Measurements from ENCODE around the gene LGALS7.
A peak's percentile ranks its signal among the peaks of the same experiment; 100 is the strongest.
"Not testable (repeated sequence)": the region's sequence is repeated elsewhere in the genome, so short reads cannot be mapped to it uniquely, and the experiment has no call there.

LGALS7 gene

DNA sequence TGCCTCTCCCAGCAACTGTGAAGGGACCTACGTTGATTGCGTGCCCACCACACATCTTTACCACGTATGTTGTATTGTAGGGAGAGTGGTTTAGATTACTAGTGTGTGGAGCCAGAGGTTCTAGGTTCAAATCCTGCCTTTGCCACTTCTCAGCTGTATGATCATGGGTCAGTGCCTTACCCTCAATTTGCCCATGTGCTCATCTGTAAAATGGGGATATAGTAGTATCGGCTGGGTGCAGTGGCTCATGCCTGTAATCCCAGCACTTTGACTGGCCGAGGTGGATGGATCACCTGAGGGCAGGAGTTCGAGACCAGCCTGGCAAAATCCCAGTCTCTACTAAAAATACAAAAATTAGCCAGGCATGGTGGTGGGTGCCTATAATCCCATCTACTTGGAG is 40.0 kb upstream of the LGALS7 start:
- TF ChIP-seq, protein P1, sequence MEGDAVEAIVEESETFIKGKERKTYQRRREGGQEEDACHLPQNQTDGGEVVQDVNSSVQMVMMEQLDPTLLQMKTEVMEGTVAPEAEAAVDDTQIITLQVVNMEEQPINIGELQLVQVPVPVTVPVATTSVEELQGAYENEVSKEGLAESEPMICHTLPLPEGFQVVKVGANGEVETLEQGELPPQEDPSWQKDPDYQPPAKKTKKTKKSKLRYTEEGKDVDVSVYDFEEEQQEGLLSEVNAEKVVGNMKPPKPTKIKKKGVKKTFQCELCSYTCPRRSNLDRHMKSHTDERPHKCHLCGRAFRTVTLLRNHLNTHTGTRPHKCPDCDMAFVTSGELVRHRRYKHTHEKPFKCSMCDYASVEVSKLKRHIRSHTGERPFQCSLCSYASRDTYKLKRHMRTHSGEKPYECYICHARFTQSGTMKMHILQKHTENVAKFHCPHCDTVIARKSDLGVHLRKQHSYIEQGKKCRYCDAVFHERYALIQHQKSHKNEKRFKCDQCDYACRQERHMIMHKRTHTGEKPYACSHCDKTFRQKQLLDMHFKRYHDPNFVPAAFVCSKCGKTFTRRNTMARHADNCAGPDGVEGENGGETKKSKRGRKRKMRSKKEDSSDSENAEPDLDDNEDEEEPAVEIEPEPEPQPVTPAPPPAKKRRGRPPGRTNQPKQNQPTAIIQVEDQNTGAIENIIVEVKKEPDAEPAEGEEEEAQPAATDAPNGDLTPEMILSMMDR (IDR thresholded peaks at IDR 0.05; ENCODE audit: control insufficient read depth, extremely low read depth, insufficient read depth): no peak
- DNase-seq (ENCODE audit: low read depth): no peak
- H3K4me3 ChIP-seq (ENCODE audit: low read depth, low read length): no peak overlapping the region

DNA sequence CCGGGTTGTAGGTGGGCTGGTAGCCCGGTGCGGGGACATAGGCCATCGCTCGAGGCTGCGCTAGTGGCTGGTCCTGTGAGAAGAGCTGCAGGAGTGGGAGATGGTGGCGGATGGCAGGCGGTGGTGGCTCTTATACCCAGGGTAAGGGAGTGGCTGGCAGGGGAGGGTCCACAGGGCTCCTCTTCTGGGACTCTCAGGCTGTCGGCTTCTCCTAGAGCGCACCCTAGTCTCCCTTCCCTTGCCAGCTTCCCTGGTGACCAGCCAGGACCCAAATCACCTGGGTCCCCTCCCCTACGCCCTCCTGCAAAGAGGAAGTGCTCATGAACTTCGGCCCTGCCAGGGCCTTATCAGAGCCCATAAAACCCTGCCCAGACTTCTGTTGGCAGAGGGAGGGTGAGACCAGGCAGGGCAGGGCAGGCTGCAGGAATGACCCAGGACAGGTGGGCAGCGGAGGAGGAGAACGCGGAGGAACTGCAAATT is 39.6 kb upstream of the LGALS7 start, which contains the start of gene LGALS4:
LGALS4 (minus strand) TSS at position 105 of the 480 bp plus-strand sequence; CDS start at position 46, 59 bp downstream.
- DNase-seq (ENCODE audit: low read depth): peak; percentile 33
- H3K4me3 ChIP-seq (ENCODE audit: low read depth, low read length): no peak within 1 kb of the TSS
- TF ChIP-seq, protein P1 (IDR thresholded peaks at IDR 0.05; ENCODE audit: control insufficient read depth, extremely low read depth, insufficient read depth): no peak

DNA sequence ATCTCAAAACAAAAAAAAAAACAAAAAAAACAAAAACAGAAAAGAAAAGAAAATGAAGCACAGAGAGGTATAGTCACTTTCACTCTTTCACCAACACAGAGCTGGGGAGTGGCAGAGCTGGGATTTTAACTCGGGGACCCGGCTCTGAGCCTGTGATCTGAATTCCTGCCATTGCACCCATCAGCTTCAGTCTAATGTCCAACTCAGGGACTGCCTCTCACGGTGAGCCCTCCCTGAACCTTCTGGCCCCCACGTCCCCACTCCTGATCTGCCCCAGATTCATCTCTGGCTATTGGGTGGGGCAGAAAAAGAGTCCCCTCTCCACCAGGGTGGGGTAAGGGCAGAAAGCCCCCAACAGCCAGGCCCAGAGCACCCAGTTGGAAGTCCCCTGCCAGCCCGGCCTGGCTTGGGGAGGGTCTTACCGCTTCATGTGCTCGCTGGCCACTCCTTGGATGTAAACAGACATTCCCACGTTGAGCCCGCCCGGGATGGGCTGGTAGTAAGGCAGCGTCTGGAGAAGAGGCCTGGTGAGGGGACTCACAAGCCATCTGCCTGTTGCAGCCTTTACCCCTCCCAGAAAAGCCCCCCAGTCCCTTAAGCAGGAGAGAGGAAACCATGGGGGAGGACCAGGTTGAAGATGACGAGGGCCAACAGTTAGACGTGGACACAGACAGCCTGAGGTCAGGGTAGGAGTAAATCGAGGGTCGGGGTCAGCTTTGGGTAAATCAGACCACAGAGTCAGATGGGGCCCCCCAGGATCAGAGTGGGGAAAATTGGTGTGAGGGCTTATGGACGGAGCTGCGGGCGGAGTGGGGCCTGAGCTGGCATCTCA is 38.9 kb upstream of the LGALS7 start:
- TF ChIP-seq, protein P1 (IDR thresholded peaks at IDR 0.05; ENCODE audit: control insufficient read depth, extremely low read depth, insufficient read depth): no peak
- H3K4me3 ChIP-seq (ENCODE audit: low read depth, low read length): no peak overlapping the region
- no peak for DNase-seq (ENCODE audit: low read depth)

DNA sequence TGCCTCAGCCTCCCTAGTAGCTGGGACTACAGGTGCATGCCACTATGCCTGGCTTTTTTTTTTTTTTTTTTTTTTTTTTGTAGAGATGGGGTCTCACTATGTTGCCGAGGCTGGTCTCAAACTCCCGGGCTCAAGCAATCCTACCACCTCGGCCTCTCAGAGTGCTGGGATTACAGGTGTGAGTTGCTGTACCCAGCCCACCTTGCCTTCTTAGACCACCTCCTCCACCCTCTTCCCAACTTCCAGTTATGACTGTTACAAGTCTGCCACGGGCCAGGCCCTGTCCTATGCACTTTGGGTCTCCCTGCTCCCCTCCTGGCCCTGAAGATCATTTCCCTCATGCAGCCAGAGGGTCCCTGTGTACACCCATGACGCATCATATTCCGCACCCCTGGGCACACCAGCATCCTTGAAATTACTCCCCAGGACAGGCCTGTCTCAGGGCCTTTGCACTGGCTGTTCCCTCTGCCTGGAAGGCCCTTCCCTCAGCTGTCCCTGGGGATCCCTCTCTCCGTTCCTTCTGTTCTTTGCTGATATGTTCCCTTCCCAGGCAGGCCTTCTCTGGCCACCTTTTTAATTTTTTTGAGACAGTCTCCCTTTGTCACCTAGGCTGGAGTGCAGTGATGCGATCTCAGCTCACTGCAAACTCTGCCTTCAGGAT is 36.4 kb upstream of the LGALS7 start:
- no peak for DNase-seq (ENCODE audit: low read depth)
- no peak overlapping the region for H3K4me3 ChIP-seq (ENCODE audit: low read depth, low read length)
- TF ChIP-seq, protein P1 (IDR thresholded peaks at IDR 0.05; ENCODE audit: control insufficient read depth, extremely low read depth, insufficient read depth): no peak

DNA sequence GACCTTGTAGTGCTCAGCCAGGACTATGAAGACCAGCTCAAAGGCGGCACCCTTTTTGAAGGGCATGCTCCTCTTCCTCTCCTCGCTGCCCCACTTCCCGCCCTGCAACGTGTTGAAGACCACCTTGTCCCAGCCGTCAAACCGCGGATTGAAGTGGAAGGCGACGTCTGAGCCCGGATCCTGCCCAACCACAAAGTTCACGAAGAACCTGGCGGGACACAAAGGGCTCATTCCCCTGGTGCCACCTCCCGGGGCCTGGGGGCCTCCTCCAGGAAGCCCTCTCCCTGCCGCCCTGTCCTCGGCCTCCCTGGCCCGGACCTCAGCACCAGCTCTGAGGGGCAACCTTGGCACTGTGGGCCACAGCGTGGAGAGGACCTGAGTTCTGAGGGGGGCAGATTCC is 35.4 kb upstream of the LGALS7 start:
- no peak overlapping the region for H3K4me3 ChIP-seq (ENCODE audit: low read depth, low read length)
- DNase-seq (ENCODE audit: low read depth): no peak
- TF ChIP-seq, protein P1 (IDR thresholded peaks at IDR 0.05; ENCODE audit: control insufficient read depth, extremely low read depth, insufficient read depth): no peak

DNA sequence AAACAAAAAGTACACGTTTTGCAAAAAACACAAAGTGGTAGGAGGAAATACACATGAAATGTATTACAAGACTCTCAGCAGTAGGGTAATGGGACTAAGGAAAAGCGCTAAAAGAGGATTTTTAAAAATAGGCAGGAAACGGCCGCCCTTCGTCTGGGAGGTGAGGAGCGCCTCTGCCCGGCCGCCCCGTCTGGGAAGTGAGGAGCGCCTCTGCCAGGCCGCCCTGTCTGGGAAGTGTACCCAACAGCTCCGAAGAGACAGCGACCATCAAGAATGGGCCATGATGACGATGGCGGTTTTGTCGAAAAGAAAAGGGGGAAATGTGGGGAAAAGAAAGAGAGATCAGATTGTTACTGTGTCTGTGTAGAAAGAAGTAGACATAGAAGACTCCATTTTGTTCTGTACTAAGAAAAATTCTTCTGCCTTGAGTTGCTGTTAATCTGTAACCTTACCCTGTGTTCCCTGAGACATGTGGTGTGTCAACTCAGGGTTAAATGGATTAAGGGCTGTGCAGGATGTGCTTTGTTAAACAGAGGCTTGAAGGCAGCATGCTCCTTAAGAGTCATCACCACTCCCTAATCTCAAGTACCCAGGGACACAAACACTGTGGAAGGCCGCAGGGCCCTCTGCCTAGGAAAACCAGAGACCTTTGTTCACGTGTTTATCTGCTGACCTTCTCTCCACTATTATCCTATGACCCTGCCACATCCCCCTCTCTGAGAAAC is 34.2 kb upstream of the LGALS7 start:
- not testable (repeated sequence) for H3K4me3 ChIP-seq (ENCODE audit: low read depth, low read length); DNase-seq (ENCODE audit: low read depth)

DNA sequence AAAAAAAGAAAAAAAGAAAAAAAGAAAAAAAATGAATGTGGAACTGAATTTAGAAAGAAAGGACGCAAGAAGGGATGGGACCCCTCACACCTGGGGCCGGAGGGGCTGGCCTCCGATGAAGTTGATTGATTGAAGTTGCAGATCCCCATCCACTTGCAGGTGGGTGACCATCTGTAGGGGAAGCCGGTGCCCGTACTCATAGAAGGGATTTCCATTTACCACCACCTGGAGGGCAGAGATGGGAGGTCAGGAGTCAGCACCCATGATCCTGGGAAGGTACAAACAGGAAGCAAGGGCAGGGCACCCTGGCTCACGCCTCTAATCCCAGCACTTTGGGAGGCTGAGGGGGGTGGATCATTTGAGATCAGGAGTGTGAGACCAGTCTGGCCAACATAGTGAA is 33.1 kb upstream of the LGALS7 start:
- no peak overlapping the region for H3K4me3 ChIP-seq (ENCODE audit: low read depth, low read length)
- TF ChIP-seq, protein P1 (IDR thresholded peaks at IDR 0.05; ENCODE audit: control insufficient read depth, extremely low read depth, insufficient read depth): no peak
- DNase-seq (ENCODE audit: low read depth): no peak
